Stimulated activated CD4-positive, alpha-beta T cell treated with anti-CD3 and anti-CD28 coated beads, Interleukin-1b, Interleukin-23, amount 100 ng/mL, for 24 hours (primary cell): Measurements from ENCODE around the gene OR52I1.

Experiments
- DNase-seq, 4 experiments: peaks; one replicate each; pipeline ENCODE4 v3.0.0-alpha.2; 2020; ENCODE audit warnings: low read depth in 4 of 4, low spot score in 1 of 4

The OR52I1 gene

GRCh38 chr11:4611986-4612385 is 18.1 kb downstream of the OR52I1 start:
- no peak for DNase-seq

- no peak for DNase-seq
Observed at GRCh38 chr11:4615856-4616444, 22.1 kb downstream of the OR52I1 start.

GRCh38 chr11:4619514-4619913 is 25.7 kb downstream of the OR52I1 start:
- DNase-seq: no peak

- DNase-seq: peak in 1 of 4 experiments; percentile 28
Observed at GRCh38 chr11:4626207-4627099, 32.6 kb downstream of the OR52I1 start.

GRCh38 chr11:4636136-4636535 is 42.3 kb downstream of the OR52I1 start:
- DNase-seq: no peak

GRCh38 chr11:4636962-4637661 is 43.3 kb downstream of the OR52I1 start, which contains the start of gene OR51D1:
Gene OR51D1 (plus strand): TSS chr11:4637477. CDS start chr11:4639791, 2,314 bp downstream.
- peak; percentile 34 to 61 (median 53) for DNase-seq

- no peak for DNase-seq
Observed at GRCh38 chr11:4637662-4638047, 43.8 kb downstream of the OR52I1 start.

- DNase-seq: no peak
Observed at GRCh38 chr11:4639931-4640330, 46.1 kb downstream of the OR52I1 start.

GRCh38 chr11:4641501-4641900 is 47.7 kb downstream of the OR52I1 start:
- DNase-seq: no peak

GRCh38 chr11:4642043-4642442 is 48.2 kb downstream of the OR52I1 start:
- no peak for DNase-seq

- DNase-seq: no peak
Observed at GRCh38 chr11:4643076-4643475, 49.2 kb downstream of the OR52I1 start.

- DNase-seq: no peak
Observed at GRCh38 chr11:4643682-4644081, 49.8 kb downstream of the OR52I1 start, which contains the start of gene OR51E1. Gene OR51E1 (plus strand): TSS chr11:4643982. CDS start chr11:4652527, 8,545 bp downstream.

GRCh38 chr11:4644233-4644632 is 50.4 kb downstream of the OR52I1 start:
- DNase-seq: no peak
